Keratinocyte (primary cell): ENCODE measurements around the gene RGS8. TPM values are rescaled to one million over a fixed set of nuclear protein-coding genes. Genes with fewer than 3 reads are reported as not detected.
A peak's percentile ranks its signal among the peaks of the same experiment; 100 is the strongest.
"Not testable (repeated sequence)": the region's sequence is repeated elsewhere in the genome, so short reads cannot be mapped to it uniquely, and the experiment has no call there.

Experiments
- DNase-seq: peaks from one replicate; pipeline ENCODE4 v3.0.0-alpha.2; 2011; ENCODE audit warnings: low read depth, missing footprints, low spot score
- FAIRE-seq: peaks from 2 replicates; lab custom pipeline; 2011; peaks lifted over from hg19 to GRCh38; lab: Jason Lieb, UNC
- H2AFZ ChIP-seq: 2 replicates; pipeline ENCODE4 v1.6.0; 2012; ENCODE audit warnings: low read length, control low read depth, inconsistent platforms; ENCODE audit not compliant: control insufficient read depth
- H3K27ac ChIP-seq: 2 replicates; pipeline ENCODE4 v1.5.1; 2011; ENCODE audit warnings: low read length; ENCODE audit not compliant: control insufficient read depth, insufficient read depth
- H3K27me3 ChIP-seq: 3 replicates; pipeline ENCODE4 v1.6.0; 2011; ENCODE audit warnings: low read length; ENCODE audit not compliant: control insufficient read depth, insufficient read depth; ENCODE audit errors: extremely low read depth
- H3K36me3 ChIP-seq, 2 experiments: 2 replicates in 1 of 2; 3 replicates in 1 of 2; pipeline ENCODE4 v1.5.1; 2011; ENCODE audit warnings: low read length in 2 of 2, mild to moderate bottlenecking in 1 of 2; ENCODE audit not compliant: control insufficient read depth in 2 of 2, insufficient read depth in 2 of 2; ENCODE audit errors: extremely low read depth in 1 of 2
- H3K4me1 ChIP-seq: 3 replicates; pipeline ENCODE4 v1.5.1; 2011; ENCODE audit warnings: low read length; ENCODE audit not compliant: control insufficient read depth, insufficient read depth; ENCODE audit errors: extremely low read depth
- H3K4me2 ChIP-seq: 3 replicates; pipeline ENCODE4 v1.6.0; 2011; ENCODE audit warnings: low read depth, low read length; ENCODE audit not compliant: control insufficient read depth, insufficient read depth; ENCODE audit errors: extremely low read depth
- H3K4me3 ChIP-seq, 3 experiments: fragments of 200-600 bp in 1 of 3; sonication (generic) in 1 of 3; 2 replicates in 2 of 3; 3 replicates in 1 of 3; pipeline ENCODE4 v1.5.1; 2011 to 2016; ENCODE audit warnings: low read length in 3 of 3, mild to moderate bottlenecking in 3 of 3, control low read depth in 2 of 3, inconsistent platforms in 1 of 3, low read depth in 1 of 3, mixed read lengths in 1 of 3, mixed run types in 1 of 3, moderate library complexity in 1 of 3; ENCODE audit not compliant: control insufficient read depth in 2 of 3, insufficient read depth in 2 of 3; ENCODE audit errors: extremely low read depth in 1 of 3
- H3K79me2 ChIP-seq: 2 replicates; pipeline ENCODE4 v1.6.0; 2012; ENCODE audit warnings: low read length; ENCODE audit not compliant: control insufficient read depth, insufficient read depth
- H3K9ac ChIP-seq: 3 replicates; pipeline ENCODE4 v1.6.0; 2011; ENCODE audit warnings: low read length; ENCODE audit not compliant: control insufficient read depth, insufficient read depth; ENCODE audit errors: extremely low read depth
- H3K9me1 ChIP-seq: 3 replicates; pipeline ENCODE4 v1.6.0; 2011; ENCODE audit warnings: low read length; ENCODE audit not compliant: control insufficient read depth, insufficient read depth; ENCODE audit errors: extremely low read depth
- H3K9me3 ChIP-seq: 2 replicates; pipeline ENCODE4 v1.5.1; 2012; ENCODE audit warnings: low read depth, low read length; ENCODE audit not compliant: control insufficient read depth
- H4K20me1 ChIP-seq: 3 replicates; pipeline ENCODE4 v1.6.0; 2011; ENCODE audit warnings: low read length; ENCODE audit not compliant: control insufficient read depth, insufficient read depth; ENCODE audit errors: extremely low read depth
- CTCF ChIP-seq, 3 experiments: IDR thresholded peaks in 1 of 3; conservative IDR thresholded peaks in 1 of 3; optimal IDR thresholded peaks in 1 of 3; 2 replicates in 2 of 3; 3 replicates in 1 of 3; pipeline versions ENCODE3 to v1.5.1; 2011; ENCODE audit warnings: low read length in 3 of 3, mild to moderate bottlenecking in 3 of 3, moderate library complexity in 2 of 3, control low read depth in 1 of 3, inconsistent platforms in 1 of 3; ENCODE audit not compliant: insufficient read depth in 2 of 3; ENCODE audit errors: extremely low read depth in 1 of 3
- EZH2 ChIP-seq: IDR thresholded peaks from one replicate; pipeline ENCODE4 v1.6.1; 2012; ENCODE audit warnings: inconsistent platforms, mild to moderate bottlenecking, low read length, moderate library complexity
- dilution Hi-C: fragments of 300-500 bp; cut with MboI; formaldehyde crosslinking; loops from one replicate; pipeline ENCODE4 v1.7.0; 2020; ENCODE audit warnings: low sequenced_read_pairs; ENCODE audit not compliant: extremely low pct_ligation_motif_present
- polyA plus RNA-seq, 5 experiments: library from polyadenylated mRNA; depleted of rRNA in 3 of 5; stranded (reverse) in 3 of 5; stranded (forward) in 1 of 5; unstranded in 1 of 5; fragments of >200 nt; gene quantifications; 1 replicate in 1 of 5; 2 replicates in 3 of 5; 3 replicates in 1 of 5; pipeline versions ENCODE4 v1.2.1 to v1.2.3, GENCODE V29; 2011 to 2012; ENCODE audit warnings: missing spikeins in 2 of 5, low read depth in 1 of 5, low replicate concordance in 1 of 5

RGS8 gene
- polyA plus RNA-seq, 1 donor (not counting 4 experiments of a cell fraction or from before 2014, with no cell fraction given) = not detected

- peak overlapping the region in 1 of 3 experiments; percentile 8 for H3K4me3 ChIP-seq
Measured at GRCh38 chr1:182699393-182700350, 15.3 kb upstream of the RGS8 start.

GRCh38 chr1:182698971-182699370, 14.6 kb upstream of the RGS8 start:
- no peak for TF ChIP-seq EZH2
- no peak for TF ChIP-seq CTCF (optimal IDR thresholded peaks at IDR 0.05 in 1 of 3, IDR thresholded peaks at IDR 0.05 in 1 of 3, conservative IDR thresholded peaks at IDR 0.05 in 1 of 3; ENCODE audit: extremely low read depth in 1 of 3, insufficient read depth in 2 of 3, low read length in 3 of 3)
- H3K9me1 ChIP-seq = no peaks in the 10 kb centered on the region
- H3K36me3 ChIP-seq = no peaks in the 10 kb centered on the region
- no peaks in the 10 kb centered on the region for H3K79me2 ChIP-seq
- dilution Hi-C loops = no loop called here
- no peak for FAIRE-seq
- no peak overlapping the region for H3K9ac ChIP-seq
- H3K27ac ChIP-seq = no peak overlapping the region
- no peaks in the 10 kb centered on the region for H3K9me3 ChIP-seq
- H3K4me1 ChIP-seq = no peaks in the 10 kb centered on the region
- H3K4me3 ChIP-seq = no peak overlapping the region
- H2AFZ ChIP-seq = no peak overlapping the region
- no peaks in the 10 kb centered on the region for H4K20me1 ChIP-seq
- no peak for DNase-seq
- H3K27me3 ChIP-seq = peaks cover 15% of the 10 kb centered on the region
- H3K4me2 ChIP-seq = no peak overlapping the region

More at GRCh38 chr1:182699393-182700350, 15.3 kb upstream of the RGS8 start:
- DNase-seq (no peak), FAIRE-seq (no peak)
- no peak overlapping the region for H3K27ac ChIP-seq
- no peak overlapping the region for H2AFZ ChIP-seq
- H3K79me2 ChIP-seq = no peaks in the 10 kb centered on the region
- dilution Hi-C loops = no loop called here
- H3K36me3 ChIP-seq = no peaks in the 10 kb centered on the region
- H3K9me1 ChIP-seq = no peaks in the 10 kb centered on the region
- no peaks in the 10 kb centered on the region for H3K4me1 ChIP-seq
- peaks cover 20% of the 10 kb centered on the region for H3K27me3 ChIP-seq
- H4K20me1 ChIP-seq = no peaks in the 10 kb centered on the region
- no peaks in the 10 kb centered on the region for H3K9me3 ChIP-seq
- H3K9ac ChIP-seq = no peak overlapping the region
- H3K4me2 ChIP-seq = peak overlapping the region; percentile 69
- no peak for TF ChIP-seq CTCF (optimal IDR thresholded peaks at IDR 0.05 in 1 of 3, IDR thresholded peaks at IDR 0.05 in 1 of 3, conservative IDR thresholded peaks at IDR 0.05 in 1 of 3; ENCODE audit: extremely low read depth in 1 of 3, insufficient read depth in 2 of 3, low read length in 3 of 3)
- no peak for TF ChIP-seq EZH2

- DNase-seq, H3K36me3 ChIP-seq, dilution Hi-C loops, H4K20me1 ChIP-seq, H3K9ac ChIP-seq, H3K27ac ChIP-seq, H3K9me1 ChIP-seq, FAIRE-seq, H3K4me2 ChIP-seq, H3K4me1 ChIP-seq, H3K9me3 ChIP-seq, H2AFZ ChIP-seq, H3K4me3 ChIP-seq, H3K79me2 ChIP-seq: not testable (repeated sequence)
- peaks cover 11% of the 10 kb centered on the region for H3K27me3 ChIP-seq
Measured at GRCh38 chr1:182693139-182693538, 8.8 kb upstream of the RGS8 start.
